Posterior cingulate gyrus (tissue), 11 donors: ENCODE results near the gene SFXN4.
"Not testable (repeated sequence)": the region's sequence is repeated elsewhere in the genome, so short reads cannot be mapped to it uniquely, and the experiment has no call there.

Experiments used
- DNase-seq, 10 donors: peaks; one replicate each; pipeline versions ENCODE4 v3.0.0 to v3.0.0-alpha.2; 2020 to 2021; ENCODE audit warnings: mixed read lengths in 3 of 10
- intact Hi-C: fragments of 100-400 bp; cut with DNase I; formaldehyde crosslinking; loops from one replicate; pipeline ENCODE4 v1.15.1; 2023

Gene SFXN4

DNA sequence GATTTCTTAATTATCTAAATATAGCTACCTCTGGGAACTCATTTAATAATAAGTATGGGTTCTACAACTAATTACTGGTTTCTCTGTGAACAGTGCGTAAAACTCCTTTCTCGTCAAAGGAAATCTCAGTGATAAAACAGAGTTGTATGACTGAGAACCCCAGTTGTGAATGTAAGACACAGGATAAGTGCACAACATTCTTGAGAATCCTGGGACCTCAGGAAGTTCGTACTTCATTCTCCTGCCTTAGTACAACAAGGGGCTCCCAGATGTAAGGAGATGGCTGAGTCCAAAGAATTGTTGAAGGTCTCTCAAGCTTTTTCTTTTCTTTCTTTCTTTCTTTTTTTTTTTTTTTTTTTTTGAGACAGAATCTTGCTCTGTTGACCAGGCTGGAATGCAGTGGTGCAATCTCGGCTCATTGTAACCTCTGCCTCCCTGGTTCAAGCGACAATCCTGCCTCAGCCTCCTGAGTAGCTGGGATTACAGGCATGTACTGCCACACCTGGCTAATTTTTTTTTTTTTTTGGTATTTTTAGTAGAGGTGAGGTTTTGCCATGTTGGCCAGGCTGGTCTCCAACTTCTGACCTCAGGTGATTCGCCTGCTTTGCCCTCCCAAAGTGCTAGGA, 49.1 kb downstream of the SFXN4 start:
- intact Hi-C loops, result no loop called here
- no peak for DNase-seq

DNA sequence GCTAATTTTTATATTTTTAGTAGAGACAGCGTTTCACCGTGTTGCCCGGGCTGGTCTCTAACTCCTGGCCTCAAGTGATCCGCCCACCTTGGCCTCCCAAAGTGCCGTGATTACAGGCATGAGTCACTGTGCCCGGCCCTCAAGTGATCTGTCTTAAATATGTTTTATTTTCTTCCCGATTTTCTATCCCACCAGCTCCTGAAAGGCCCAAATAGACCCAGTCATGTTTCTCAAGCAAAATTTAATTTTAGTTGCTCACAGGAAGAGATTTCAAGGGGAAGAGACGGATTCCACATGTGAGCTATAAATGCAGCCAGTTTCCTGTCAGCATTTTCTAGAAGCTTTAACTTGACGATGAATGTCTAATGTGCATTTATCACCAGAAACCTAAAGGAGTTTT, 49.6 kb downstream of the SFXN4 start:
- intact Hi-C loops, result no loop called here
- no peak for DNase-seq

DNA sequence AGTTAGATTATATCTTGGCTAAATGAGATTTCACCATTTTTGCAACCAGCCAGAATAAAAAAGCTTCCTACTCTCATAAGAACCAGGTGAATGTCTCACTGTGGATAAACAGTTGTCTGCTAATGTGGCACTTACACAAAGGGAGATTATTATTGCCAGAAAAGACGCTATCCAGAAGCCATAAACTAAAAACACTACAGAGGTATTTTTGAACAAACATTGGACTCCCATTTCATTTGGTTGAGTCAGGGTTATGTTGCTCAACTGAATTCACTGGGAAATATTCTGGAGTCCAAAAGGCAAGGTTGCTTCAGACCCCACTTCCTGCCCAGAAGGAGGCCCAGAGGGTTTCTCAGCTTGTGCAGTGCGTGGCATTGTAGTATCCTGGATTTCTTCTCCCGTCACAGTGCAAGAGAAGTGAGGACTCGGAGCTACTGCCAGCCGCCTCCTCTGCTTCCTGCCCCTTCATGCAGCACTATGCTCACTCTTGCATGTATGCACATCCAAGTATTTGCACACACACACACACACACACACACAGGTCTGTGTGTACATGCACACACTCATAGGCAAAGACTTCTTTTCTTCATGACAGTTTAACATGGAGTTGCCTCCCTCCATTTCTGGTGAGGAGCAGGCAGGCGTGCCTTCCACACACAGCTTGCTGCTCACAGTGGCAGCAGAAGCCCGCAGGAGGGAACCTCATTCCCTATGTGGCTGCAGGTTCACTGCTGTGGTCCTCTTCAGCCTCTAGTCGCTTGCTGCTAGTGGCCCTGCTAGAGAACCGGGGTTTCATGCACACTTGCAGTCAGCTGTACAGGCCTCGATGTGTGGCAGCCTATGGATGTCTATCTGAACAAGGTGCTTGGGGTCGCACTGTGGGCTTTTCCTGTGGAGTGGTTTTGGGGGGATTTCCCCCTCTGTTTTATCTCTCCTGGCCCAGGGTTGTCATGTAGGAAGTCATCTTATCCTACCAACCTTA, 51.5 kb downstream of the SFXN4 start:
- DNase-seq, result no peak
- intact Hi-C loops, result no loop called here

DNA sequence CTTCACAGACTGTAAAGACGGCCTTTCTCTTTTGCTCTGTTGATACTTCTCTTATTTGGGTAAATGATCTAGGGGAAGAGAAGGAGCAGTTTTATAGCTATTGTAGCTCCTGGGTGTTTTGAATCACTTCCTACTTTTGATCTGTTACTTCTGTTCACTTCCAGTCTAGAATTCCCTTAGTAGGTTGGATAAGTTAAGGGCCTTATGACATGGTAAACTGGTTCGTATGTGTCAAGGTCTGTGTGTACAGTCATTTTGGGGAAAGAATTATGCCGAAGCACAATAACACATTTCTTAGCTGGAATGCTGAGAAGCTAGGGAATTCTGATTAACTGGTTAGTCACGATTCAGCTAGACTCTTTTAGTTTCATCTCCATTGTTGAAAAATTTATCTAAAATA, 53.5 kb downstream of the SFXN4 start:
- intact Hi-C loops, result no loop called here
- no peak for DNase-seq

DNA sequence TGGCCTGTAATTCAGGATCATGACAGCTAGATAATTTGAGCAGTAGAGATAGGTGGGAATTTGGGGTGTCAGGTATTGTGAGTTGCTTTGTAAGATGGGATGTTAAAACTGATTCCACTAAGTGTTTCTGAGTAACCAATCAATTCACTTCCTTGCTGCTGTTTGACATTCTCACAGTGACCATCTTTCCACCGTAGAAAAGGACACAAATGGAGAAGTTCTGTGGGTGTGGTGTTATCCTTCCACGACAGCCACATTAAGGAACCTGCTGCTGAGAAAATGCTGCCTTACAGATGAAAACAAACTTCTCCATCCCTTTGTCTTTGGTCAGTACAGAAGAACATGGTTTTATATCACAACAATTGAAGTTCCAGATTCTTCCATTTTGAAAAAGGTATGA, 57.7 kb downstream of the SFXN4 start:
- not testable (repeated sequence) for DNase-seq
- intact Hi-C loops, result loop anchor here (10.0 kb wide), 1 partner anchor 353 kb away; the partner anchor contains the start of gene CACUL1

DNA sequence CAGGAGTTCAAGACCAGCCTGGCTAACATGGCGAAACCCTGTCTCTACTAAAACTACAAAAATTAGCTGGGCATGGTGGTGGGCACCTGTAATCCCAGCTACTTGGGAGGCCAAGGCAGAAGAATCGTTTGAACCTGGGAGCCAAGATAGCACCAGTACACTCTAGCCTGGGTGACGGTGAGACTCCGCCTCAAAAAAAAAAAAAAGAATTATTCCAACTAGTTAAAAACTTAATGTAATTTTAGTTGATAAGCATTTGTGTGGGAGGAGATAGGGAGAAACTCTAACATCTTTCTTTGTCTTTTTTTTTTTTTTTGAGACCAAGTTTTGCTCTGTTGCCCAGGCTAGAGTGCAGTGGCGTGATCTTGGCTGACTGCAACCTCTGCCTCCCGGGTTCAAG, 58.4 kb downstream of the SFXN4 start:
- intact Hi-C loops, result loop anchor here (10.0 kb wide), 1 partner anchor 352 kb away; the partner anchor contains the start of gene CACUL1
- DNase-seq, result not testable (repeated sequence)

DNA sequence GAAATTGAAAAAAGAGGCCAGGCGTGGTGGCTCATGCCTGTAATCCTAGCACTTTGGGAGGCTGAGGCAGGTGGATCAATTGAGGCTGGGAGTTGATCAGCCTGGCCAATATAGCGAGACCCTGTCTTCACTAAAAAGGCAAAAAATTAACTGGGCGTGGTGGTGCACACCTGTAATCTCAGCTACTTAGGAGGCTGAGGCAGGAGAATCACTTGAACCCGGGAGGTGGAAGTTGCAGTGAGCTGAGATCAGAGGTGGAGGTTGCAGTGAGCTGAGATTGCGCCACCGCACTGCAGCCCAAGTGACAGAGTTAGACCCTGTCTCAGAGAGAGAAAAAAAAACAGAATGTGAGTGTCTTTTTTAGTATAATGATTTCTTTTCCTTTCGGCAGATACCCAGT, 59.6 kb downstream of the SFXN4 start:
- intact Hi-C loops, result loop anchor here (2.0 to 10.0 kb wide), 2 partner anchors 25 to 351 kb away; partner anchors contain the start of genes CACUL1 and EIF3A
- DNase-seq, result not testable (repeated sequence)

DNA sequence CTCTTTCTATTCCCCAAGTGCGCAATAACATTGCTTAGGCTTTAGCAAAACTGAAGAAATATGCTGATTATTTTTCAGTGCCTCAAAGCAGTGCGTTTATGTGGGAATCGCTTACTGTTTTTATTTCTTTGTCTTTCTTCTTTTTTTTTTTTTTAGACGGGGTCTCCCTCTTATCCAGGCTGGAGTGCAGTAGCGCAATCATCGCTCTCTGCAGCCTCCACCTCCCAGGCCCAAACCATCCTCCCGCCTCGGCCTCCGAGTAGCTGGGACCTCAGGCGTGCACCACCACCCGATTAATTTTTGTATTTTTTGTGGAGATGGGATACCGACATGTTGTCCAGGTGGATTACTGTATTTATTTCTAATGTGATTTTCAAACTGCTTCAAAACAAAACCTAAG, 60.4 kb downstream of the SFXN4 start:
- intact Hi-C loops, result loop anchor here (2.0 to 10.0 kb wide), 2 partner anchors 24 to 350 kb away; partner anchors contain the start of genes CACUL1 and EIF3A
- DNase-seq, result no peak

DNA sequence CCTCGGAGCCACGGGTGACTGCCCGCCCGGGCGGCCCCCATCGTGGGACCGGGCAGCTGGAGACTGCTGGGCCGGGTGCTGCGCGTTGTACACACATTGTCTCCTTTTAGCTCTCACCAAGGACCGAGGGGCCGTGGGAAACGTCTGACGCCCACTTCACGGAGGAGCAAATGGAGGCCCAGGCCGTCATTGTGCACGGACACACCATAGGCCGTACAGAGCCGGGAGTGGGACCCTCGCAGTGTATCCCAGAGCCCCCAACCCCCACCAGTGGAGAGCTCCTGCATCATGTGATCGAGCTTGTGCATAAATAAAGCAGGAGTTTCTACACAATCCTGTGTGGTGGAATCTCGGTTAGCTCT, 60.9 kb downstream of the SFXN4 start:
- peak in 5 of 10 donors; percentile 12 to 84 (median 22) for DNase-seq
- intact Hi-C loops, result loop anchor here (2.0 to 10.0 kb wide), 3 partner anchors 24 to 623 kb away; partner anchors contain the start of genes CACUL1, EIF3A and INPP5F

DNA sequence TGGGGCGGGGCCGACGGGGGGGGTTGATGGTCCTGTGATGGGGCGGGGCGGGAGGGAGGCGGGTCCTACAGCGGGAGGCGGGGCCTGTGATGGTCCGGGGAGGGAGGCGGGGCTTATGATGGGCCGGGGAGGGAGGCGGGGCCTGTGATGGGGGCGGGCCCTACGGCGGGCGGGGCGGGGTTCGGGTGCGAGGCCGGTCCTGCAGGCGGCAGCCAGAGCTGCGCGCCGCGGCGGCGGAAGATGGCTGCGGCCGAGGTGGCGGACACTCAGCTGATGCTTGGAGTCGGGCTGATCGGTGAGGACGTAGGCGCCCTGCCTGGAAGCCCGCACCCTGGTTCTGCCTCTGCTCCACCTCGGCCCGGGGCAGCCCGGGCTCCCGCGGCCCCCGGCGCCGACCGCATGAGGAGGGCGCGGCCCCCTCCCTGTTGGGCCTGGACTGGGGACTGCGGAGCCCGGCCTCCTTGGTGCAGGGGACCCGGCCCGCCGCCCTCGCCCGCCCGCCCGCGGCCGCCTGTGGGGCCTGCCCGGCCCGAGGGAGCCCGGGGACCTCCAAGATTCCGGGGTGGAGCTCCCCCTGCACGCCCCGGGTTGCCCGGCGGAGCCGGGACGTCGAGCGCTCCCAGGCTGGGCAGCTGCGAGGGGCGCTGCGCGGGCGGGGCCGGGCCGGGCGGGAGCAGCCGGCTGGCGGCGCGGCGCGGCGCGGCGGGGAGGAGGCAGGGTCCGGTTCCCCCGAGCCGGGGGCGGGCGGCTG, 61.4 kb downstream of the SFXN4 start, which contains the start of gene DENND10:
TSS of gene DENND10 (plus strand) at position 211 of the 751 bp plus-strand sequence. CDS start at position 241, 30 bp downstream.
- intact Hi-C loops, result loop anchor here (2.0 to 10.0 kb wide), 3 partner anchors 23 to 623 kb away; partner anchors contain the start of genes CACUL1, EIF3A and INPP5F
- DNase-seq, result peak; percentile 72 to 97 (median 84)

DNA sequence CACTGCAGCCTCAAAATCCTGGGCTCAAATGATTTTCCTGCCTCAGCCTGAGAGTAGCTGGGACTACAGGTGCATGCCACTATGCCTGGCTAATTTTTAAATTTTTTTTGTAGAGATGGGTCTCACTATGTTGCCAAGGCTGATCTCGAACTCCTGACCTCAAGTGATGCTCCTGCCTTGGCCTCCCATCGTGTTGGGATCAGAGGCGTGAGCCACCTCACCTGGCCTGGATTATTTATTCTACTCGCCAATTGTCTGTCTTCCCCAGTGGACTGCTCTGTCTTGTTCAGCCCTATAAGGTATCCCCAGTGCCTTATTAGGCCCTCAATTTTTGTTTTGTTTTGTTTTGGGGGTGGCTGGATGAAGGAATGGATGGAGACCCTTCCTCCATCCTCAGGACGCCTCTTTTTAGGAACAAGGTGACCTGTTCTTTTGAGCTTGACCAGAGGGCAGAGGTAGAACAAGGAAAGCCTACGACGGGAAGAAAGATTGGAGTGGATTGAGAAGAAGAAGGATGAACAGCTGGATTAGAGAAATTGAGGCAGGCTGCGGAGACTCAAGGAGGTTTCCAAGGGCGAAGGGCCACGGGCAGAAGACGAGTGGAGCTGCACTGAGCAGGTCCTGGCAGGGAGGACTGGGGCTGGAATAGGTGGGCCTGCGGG, 62.1 kb downstream of the SFXN4 start:
- no peak for DNase-seq

DNA sequence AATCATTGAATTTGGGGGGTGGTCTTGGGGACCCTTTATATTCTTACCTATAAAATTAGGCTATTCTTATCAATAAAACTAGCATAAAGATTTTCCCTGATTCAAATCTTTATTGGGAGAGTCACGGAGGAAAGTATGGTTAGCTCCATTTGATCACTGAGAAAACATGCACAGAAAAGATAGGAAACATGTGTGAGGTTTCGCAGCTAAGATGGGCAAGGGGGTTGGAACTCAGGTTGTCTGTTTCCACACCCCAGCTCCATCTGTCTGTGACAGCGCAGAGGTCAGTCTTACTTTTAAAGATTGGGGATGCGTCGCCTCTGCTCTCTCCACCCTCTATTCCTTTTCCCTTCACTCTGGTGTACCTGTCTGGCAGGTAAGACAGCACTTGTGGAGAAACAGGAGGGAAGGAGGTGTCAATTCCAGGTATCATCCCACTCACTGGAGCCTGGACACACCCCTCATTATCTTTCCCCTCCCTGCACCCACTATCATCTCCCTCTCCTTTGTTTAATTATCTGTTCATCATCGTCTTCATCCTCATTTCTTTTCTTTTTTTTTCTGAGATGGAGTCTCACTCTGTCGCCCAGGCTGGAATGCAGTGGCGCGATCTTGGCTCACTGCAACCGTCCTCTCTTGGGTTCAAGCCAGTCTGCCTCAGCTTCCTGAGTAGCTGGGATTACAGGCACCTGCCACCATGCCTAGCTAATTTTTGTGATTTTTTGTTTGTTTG, 64.0 kb downstream of the SFXN4 start:
- DNase-seq, result no peak
- intact Hi-C loops, result loop anchor here (5.0 to 10.0 kb wide), 2 partner anchors 347 to 626 kb away; partner anchors contain the start of genes CACUL1 and INPP5F

More for the DNA sequence above, 62.1 kb downstream of the SFXN4 start:
- intact Hi-C loops, result loop anchor here (5.0 to 10.0 kb wide), 2 partner anchors 349 to 624 kb away; partner anchors contain the start of genes CACUL1 and INPP5F

DNA sequence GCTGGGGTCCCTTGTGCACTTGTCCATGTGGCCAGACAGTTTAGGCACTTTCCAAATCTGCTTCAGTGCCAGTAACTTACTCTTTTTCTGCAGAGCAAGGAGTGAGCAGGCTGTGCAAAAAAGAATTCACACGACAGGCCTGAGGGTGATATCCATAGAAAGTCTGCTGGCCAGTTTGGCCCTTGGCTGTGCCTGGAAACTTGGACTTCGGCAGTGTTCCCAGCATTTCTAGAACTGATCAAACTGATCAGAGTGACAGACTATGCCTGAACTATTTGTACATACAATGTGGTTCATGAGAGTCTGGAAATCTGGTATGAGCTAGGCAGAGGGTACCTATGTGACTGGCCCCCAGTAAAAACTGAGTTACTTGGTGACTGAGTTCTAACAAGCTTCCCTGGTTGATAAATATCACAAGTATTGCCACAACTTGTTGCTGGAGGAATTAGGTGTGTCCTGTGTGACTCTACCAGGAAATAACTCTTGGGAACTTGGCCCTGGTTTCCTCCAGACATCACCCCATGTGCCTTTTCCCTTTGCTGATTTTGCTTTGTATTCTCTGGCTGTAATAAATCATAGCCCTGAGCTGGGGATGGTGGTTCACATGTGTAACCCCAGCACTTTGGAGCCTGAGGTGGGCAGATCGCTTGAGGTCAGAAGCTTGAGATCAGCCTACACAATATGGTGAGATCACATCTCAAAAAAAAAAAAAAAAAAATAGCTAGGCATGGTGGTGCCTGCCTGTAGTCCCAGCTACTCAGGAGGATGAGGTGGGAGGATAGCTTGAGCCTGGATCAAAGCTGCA, 64.9 kb downstream of the SFXN4 start:
- intact Hi-C loops, result loop anchor here (5.0 to 10.0 kb wide), 2 partner anchors 346 to 627 kb away; partner anchors contain the start of genes CACUL1 and INPP5F
- DNase-seq, result no peak

DNA sequence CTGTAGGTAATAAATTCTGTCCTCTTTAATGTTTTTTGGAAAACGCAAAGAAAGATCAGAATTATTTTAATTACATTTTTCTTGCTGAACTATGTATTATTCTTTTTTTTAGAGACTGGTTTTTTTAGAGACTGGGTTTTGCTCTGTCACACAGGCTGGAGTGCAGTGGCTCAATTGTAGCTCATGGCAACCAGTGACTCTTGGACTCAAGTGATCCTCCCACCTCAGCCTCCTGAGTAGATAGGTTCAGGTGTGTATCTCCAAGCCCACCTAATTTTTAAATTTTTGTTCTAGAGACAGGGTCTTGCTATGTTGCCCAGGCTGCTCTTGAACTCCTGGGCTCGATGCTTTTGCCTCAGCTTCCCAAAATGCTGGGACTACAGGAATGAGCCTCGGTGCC, 66.9 kb downstream of the SFXN4 start:
- intact Hi-C loops, result no loop called here
- DNase-seq, result no peak

DNA sequence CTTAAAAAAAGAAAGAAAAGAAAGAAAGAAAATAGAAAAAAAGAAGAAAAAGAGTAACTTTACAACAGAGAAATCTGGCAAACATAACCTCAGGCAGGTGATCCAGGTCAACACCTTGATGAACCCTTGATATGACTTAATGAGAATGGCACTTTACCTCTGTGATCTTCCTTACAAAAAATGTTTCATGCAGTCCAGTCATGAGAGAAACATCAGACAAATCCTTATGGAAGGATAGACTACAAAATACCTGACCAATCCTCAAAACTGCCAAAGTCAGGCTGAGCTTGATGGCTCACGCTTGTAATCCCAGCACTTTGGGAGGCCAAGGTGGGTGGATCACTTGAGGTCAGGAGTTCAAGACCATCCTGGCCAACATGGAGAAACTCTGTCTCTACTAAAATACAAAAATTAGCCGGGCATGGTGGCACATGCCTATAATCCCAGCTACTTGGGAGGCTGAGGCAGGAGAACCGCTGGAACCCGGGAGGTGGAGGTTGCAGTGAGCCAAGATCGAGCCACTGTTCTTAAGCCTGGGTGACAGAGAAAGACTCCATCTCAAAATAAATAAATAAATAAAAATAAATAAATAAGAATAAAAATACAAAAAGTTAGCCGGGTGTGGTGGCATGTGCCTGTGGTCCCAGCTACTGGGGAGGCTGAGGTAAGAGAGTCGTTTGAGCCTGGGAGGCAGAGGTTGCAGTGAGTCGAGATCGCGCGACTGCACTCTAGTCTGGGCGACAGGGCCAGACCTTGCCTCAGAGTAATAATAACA, 68.7 kb downstream of the SFXN4 start:
- intact Hi-C loops, result not testable (repeated sequence)

DNA sequence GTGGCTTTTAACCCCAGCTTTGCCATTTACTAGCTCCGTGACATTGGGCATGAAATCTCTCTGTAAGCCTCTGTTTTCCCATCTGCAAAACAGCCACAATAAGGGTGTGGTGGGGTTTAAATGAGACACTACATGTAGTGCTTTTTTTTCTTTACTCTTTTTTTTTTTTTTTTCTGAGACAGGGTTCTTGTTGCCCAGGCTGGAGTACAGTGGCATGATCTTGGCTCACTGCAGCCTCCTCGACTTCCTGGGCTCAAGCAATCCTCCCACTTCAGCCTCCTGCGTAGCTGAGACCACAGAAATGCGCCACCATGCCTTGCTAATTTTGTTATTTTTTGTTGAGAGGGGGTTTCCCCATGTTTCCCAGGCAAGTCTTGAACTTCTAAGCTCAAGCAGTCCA, 69.9 kb downstream of the SFXN4 start:
- intact Hi-C loops, result no loop called here
- DNase-seq, result no peak

More for the DNA sequence above, 68.7 kb downstream of the SFXN4 start:
- not testable (repeated sequence) for DNase-seq

DNA sequence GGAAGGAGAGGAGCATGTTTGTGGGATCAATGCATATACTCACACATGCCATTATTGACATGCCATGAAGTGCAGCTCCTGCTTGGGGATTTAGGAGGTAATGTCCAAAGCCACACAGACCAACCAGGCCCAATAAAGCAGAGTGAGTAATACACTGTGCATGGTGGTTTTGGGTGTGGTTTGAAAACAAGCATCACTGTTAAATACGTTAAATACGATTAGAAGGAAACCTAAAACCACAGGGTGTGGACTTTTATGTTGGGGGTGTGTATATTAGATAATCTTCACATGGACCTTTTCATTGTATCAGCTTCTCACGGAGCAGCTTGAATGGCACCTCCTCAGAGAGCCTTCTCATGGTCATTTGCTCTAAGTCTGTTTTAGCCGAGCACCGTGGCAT, 74.5 kb downstream of the SFXN4 start:
- intact Hi-C loops, result no loop called here
- no peak for DNase-seq
